GM21390 (cell line): Measurements from ENCODE around the gene C19orf73.

ENCODE experiments used
- ATAC-seq: cut with Tn5 transposase; IDR thresholded peaks from one replicate; pipeline ENCODE4 v1.9.1; 2021; ENCODE audit not compliant: unreplicated experiment

The C19orf73 gene

GRCh38 chr19:49070416-49070815, 48.5 kb downstream of the C19orf73 start:
- ATAC-seq = no peak

GRCh38 chr19:49069026-49069425, 49.9 kb downstream of the C19orf73 start:
- ATAC-seq = no peak
